Ascending aorta (tissue), 2 donors: ENCODE data around the gene AGAP2. TPM values are rescaled to one million over a fixed set of nuclear protein-coding genes. Genes with fewer than 3 reads are reported as not detected.

ENCODE experiments used
- DNase-seq, 2 donors: peaks; one replicate each; pipeline ENCODE4 v3.0.0-alpha.2; 2019; ENCODE audit warnings: low spot score in 2 of 2
- H3K27ac ChIP-seq, 2 donors: fragments of 200-600 bp; sonication (generic); one replicate each; pipeline ENCODE4 v1.5.1; 2016 to 2017; ENCODE audit warnings: mild to moderate bottlenecking in 1 of 2
- H3K27me3 ChIP-seq: fragments of 200-600 bp; sonication (generic); one replicate; pipeline ENCODE4 v1.5.1; 2017
- H3K36me3 ChIP-seq, 2 donors: fragments of 200-600 bp; sonication (generic); one replicate each; pipeline ENCODE4 v1.5.1; 2016
- H3K4me1 ChIP-seq, 2 donors: fragments of 200-600 bp; sonication (generic); one replicate each; pipeline ENCODE4 v1.5.1; 2016 to 2017; ENCODE audit warnings: mild to moderate bottlenecking in 1 of 2
- H3K4me3 ChIP-seq, 2 donors: fragments of 200-600 bp; sonication (generic); one replicate each; pipeline ENCODE4 v1.5.1; 2016 to 2017; ENCODE audit warnings: mild to moderate bottlenecking in 1 of 2
- H3K9me3 ChIP-seq, 2 donors: fragments of 200-600 bp; sonication (generic); one replicate each; pipeline ENCODE4 v1.5.1; 2016
- intact Hi-C: fragments of 100-400 bp; cut with DNase I; formaldehyde crosslinking; loops from one replicate; pipeline ENCODE4 v1.15.1; 2023
- total RNA-seq: library from RNA; depleted of rRNA; stranded (reverse); fragments of >200 nt; gene quantifications from one replicate; pipeline ENCODE4 v1.1.0, GENCODE V29; 2016
- TF ChIP-seq, protein P1 (sequence below), 3 experiments: fragments of 200-600 bp in 2 of 3; fragments of 450-650 bp in 1 of 3; sonication (generic) in 2 of 3; IDR thresholded peaks; one replicate each; pipeline ENCODE4 v1.5.1; 2016 to 2019; ENCODE audit warnings: antibody characterized with exemption in 3 of 3, mild to moderate bottlenecking in 1 of 3, moderate library complexity in 1 of 3

AGAP2 gene
- total RNA-seq, 1 donor from 2014 or later: 11.5 TPM

DNA sequence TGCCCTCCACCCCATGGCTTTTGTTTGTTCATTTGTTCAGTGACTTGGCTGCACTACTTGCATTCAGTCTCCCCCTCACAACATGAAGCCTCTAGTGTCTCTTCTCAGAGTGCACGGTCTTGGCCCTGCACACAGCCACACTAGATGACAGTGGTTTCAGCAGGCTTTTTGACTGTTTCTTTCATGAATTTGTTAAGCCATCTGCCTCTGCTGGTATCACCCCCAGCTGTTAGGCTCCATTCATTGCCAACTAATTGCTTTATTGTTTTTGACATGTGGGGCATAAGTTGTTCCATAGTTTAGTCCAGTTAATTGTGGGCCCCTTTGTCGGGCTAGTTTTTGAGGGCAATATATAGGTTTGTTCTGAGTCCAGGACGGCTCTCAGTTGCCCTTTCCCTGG lies 25.8 kb downstream of the AGAP2 start:
- no peak for DNase-seq
- no peak overlapping the region for H3K27ac ChIP-seq
- no peak overlapping the region for H3K4me3 ChIP-seq
- TF ChIP-seq, protein P1, sequence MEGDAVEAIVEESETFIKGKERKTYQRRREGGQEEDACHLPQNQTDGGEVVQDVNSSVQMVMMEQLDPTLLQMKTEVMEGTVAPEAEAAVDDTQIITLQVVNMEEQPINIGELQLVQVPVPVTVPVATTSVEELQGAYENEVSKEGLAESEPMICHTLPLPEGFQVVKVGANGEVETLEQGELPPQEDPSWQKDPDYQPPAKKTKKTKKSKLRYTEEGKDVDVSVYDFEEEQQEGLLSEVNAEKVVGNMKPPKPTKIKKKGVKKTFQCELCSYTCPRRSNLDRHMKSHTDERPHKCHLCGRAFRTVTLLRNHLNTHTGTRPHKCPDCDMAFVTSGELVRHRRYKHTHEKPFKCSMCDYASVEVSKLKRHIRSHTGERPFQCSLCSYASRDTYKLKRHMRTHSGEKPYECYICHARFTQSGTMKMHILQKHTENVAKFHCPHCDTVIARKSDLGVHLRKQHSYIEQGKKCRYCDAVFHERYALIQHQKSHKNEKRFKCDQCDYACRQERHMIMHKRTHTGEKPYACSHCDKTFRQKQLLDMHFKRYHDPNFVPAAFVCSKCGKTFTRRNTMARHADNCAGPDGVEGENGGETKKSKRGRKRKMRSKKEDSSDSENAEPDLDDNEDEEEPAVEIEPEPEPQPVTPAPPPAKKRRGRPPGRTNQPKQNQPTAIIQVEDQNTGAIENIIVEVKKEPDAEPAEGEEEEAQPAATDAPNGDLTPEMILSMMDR (IDR thresholded peaks at IDR 0.05): no peak
- no peaks in the 10 kb centered on the region for H3K4me1 ChIP-seq
- no peaks in the 10 kb centered on the region for H3K9me3 ChIP-seq
- no peaks in the 10 kb centered on the region for H3K27me3 ChIP-seq
- peaks cover 31 to 40% of the 10 kb centered on the region in 2 donors for H3K36me3 ChIP-seq
- intact Hi-C loops: no loop called here

DNA sequence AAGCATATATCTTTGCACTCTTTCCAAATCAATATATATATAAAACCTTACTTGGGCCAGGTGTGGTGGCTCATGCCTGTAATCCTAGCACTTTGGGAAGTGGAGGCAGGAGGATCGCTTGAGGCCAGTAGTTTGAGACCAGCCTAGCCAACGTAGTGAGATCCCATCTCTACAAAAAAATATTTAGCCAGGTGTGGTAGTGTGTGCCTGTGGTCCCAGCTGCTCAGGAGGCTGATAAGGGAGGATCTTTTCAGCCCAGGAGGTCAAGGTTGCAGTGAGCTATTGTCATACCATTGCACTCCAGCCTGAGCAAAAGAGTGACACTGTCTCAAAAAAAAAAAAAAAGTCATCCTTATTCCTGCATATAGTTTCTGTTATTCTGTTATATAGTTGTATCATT lies 30.2 kb downstream of the AGAP2 start:
- intact Hi-C loops: no loop called here
- Histone ChIP-seq H3K4me1 (no peaks in the 10 kb centered on the region), H3K9me3 (peaks cover 0 to 6% of the 10 kb centered on the region in 2 donors), H3K27me3 (no peaks in the 10 kb centered on the region), H3K27ac (no peak overlapping the region), H3K4me3 (no peak overlapping the region), H3K36me3 (peaks cover 9 to 28% of the 10 kb centered on the region in 2 donors)
- TF ChIP-seq, protein P1 (IDR thresholded peaks at IDR 0.05): no peak
- DNase-seq: no peak

DNA sequence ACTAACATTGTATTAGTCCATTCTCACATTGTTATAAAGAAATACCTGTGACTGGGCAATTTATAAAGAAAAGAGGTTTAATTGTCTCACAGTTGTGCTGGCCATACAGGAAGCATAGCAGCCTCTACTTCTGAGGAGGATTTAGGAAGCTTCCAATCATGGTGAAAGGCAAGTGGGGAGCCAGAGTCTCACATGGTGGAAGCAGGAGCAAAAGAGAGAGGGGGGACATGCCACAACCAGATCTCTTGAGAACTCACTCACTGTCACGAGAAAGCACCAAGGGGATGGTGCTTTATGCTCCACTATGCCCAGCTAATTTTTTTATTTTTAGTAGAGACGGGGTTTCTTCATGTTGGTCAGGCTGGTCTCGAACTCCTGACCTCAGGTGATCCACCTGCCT lies 31.3 kb downstream of the AGAP2 start:
- Histone ChIP-seq H3K27ac (no peak overlapping the region), H3K27me3 (no peaks in the 10 kb centered on the region), H3K36me3 (peaks cover 12 to 39% of the 10 kb centered on the region in 2 donors), H3K4me1 (no peaks in the 10 kb centered on the region), H3K9me3 (peaks cover 0 to 6% of the 10 kb centered on the region in 2 donors), H3K4me3 (no peak overlapping the region)
- intact Hi-C loops: no loop called here
- no peak for DNase-seq
- TF ChIP-seq, protein P1 (IDR thresholded peaks at IDR 0.05): no peak

DNA sequence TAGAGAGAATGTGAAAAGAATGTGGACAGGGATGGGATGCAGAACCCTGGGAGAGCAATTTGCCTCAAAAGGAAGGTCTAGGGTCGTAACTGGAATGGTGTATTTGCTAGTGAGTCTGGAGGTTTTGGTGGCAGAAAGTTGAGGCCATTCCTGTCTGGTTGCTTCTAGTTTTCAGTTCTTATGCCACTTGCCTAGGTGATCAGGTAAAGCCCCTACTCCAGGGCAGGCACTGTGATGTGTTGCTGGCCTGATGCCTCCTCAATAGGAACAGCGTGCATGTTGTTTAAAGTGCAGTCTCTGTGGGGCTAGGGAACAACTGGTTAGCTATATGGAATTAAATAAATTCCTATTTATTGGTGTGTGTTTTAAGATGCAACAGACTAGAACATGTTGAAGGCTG lies 38.2 kb downstream of the AGAP2 start:
- TF ChIP-seq, protein P1 (IDR thresholded peaks at IDR 0.05): no peak
- Histone ChIP-seq H3K9me3 (peaks cover 0 to 6% of the 10 kb centered on the region in 2 donors), H3K27me3 (no peaks in the 10 kb centered on the region), H3K36me3 (peaks cover 33 to 67% of the 10 kb centered on the region in 2 donors), H3K4me3 (no peak overlapping the region), H3K27ac (no peak overlapping the region), H3K4me1 (no peaks in the 10 kb centered on the region)
- intact Hi-C loops: no loop called here
- no peak for DNase-seq

DNA sequence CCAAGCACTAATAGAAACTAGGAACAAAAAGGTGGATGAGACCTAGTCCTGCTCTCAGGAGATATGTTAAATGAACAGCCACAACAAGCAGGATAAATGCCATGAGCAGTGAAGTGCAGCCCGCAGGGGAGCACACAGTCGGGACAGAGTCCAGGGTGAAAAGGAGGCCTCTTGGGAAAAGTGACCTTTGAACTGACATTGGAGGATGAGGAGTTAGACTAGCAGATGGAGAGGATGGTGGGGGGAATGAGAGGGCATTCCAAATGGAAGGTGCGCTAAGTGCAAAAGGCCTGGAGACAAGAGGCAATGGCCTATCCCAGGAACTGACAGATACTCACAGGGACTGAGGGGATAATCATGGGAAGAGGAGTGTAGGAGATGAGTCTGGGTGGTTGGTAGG lies 40.1 kb downstream of the AGAP2 start:
- intact Hi-C loops: no loop called here
- Histone ChIP-seq H3K9me3 (no peaks in the 10 kb centered on the region), H3K4me3 (no peak overlapping the region), H3K4me1 (peaks cover 0 to 7% of the 10 kb centered on the region in 2 donors), H3K27me3 (no peaks in the 10 kb centered on the region), H3K27ac (no peak overlapping the region), H3K36me3 (peaks cover 26 to 57% of the 10 kb centered on the region in 2 donors)
- TF ChIP-seq, protein P1 (IDR thresholded peaks at IDR 0.05): no peak
- no peak for DNase-seq

DNA sequence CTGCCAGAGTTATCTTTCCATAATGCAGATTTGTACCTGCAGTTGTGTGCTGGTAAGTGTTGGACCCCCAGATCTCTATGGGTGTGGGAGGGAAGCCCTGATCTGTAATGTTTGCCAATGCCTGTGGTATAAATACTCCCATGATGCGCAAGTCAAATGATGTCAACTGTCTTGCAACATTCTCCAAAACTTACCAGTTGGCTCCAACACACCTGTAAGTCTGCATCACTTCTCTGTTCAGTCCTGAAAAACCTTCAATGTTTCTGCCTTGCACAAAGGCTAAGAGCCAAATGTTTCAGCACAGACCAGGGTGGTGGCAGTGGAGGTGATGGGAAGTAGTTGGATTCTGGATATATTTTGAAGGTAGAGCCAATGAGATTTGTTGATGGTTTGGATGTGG lies 41.5 kb downstream of the AGAP2 start:
- Histone ChIP-seq H3K4me1 (peaks cover 0 to 7% of the 10 kb centered on the region in 2 donors), H3K9me3 (no peaks in the 10 kb centered on the region), H3K27ac (no peak overlapping the region), H3K27me3 (no peaks in the 10 kb centered on the region), H3K36me3 (peaks cover 21 to 45% of the 10 kb centered on the region in 2 donors), H3K4me3 (no peak overlapping the region)
- DNase-seq: no peak
- intact Hi-C loops: no loop called here
- TF ChIP-seq, protein P1 (IDR thresholded peaks at IDR 0.05): no peak
